Measurements from ENCODE around the gene AKNA.

Gene AKNA

DNA sequence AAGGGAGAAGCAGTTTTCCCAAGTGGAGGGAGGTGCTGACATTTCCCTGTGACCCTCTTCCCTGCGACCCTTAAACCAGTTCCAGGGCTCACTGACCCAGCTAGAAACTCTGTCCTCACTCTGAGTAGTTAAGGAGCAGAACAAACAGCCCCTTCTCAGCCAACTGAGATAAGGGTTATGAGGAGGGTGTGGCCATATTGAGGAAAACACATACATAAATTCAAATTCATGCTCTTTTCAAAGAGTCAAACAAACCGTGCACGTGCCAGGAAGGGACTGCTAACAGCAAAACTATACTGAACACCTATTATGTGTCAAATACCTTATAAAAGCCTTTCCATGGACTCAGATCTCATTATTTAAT lies 4.9 kb upstream of the AKNA start:
- no peak for DNase-seq

DNA sequence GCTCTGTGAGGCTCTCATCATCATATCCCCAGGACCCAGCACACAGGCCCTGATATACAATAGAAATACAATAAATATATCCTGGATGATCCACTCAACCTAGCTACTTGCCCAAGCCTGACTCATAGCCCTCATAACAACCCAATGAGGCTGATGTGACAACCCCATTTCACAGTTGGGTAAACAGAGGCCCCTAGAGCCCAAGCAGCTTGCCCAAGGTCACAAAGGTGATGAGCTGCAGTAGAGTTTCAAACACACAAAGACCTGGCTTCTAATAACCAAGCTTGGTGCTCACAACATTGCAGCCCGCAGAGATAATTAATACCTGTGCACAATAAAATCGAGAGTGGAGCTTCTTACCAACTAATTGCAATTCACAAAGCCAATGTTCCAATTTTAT lies 3.2 kb upstream of the AKNA start:
- DNase-seq, result peak; percentile 69

DNA sequence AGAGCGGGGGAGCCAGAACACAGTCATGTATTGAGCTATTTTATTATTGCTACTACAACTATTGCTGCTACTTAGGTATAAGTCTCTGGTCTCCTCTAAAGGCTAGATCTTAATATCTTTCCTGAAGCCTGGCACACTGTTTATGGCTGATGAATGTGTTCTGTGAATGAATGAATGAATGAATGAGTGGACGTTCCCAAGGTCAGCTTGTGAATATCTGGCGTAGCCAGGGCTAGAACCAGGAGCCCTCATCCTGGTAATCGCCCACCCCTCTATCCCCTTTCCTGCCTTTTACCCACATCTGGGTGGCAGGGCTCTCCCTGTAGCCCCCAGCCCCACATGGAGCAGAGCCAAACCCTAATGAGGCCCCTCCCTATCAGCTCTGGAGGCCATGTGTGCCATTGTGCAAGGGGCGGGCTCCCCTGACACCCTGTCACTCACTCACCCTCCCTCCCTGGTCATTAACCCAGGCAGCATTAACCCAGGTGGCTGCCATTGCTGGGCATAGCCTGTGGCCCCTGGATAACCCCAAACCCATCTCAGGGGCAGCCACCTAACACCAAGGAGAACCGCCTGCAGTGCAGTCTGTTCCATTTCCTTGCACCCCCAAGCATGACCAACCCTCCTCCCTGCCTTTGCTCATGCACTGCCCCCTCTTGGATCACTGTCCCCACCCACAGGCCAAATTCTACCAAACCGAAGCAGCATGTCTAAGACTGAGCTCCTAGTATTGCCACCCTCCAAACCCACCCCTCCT lies 2.0 kb upstream of the AKNA start:
- no peak for DNase-seq

DNA sequence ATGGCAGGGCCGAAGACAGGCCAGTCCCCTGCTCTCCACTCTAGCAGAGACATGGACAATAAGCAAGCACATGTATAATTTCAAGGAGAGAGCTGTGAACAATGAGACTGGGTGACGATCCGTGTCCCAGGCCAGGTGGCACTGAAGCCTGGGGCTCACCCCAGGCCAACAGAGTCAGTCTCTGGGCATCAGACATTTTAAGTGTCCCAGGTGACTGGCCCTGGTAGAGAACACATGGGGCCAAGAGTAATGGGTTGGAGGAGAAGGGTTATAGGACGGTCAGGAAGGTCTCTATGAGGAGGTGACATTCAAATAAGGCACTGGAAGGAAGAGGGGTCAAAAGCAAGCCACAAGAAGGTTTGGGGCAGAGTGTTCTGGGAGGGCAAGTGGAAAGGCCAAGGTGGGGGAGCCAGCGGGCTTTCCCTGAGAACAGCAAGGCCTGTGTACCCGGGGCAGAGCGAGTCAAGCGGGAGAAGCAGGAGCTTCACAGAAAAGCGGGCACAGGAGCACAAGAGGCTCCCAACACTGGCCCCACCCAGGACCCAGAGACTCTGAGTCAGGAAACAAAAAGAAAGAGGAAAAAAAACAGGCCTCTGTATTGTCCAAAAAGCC lies 1.1 kb upstream of the AKNA start:
- DNase-seq, result no peak

DNA sequence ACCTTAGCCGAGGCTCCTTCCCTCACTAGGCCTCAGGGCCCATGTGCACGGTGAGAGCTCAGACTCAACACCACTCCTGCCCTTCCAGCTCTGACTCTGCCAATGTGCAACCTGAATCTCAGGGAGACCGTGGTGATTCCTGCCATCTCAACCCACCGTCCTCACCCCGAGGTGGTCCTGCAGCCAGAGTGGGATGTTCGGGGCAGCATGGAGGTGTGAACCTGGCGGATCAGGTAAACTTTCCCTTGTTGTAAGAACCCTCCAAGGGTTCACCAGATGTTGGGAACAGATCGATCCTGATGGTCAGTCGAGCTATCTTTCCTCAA lies 538 bp upstream of the AKNA start:
- DNase-seq, result no peak

DNA sequence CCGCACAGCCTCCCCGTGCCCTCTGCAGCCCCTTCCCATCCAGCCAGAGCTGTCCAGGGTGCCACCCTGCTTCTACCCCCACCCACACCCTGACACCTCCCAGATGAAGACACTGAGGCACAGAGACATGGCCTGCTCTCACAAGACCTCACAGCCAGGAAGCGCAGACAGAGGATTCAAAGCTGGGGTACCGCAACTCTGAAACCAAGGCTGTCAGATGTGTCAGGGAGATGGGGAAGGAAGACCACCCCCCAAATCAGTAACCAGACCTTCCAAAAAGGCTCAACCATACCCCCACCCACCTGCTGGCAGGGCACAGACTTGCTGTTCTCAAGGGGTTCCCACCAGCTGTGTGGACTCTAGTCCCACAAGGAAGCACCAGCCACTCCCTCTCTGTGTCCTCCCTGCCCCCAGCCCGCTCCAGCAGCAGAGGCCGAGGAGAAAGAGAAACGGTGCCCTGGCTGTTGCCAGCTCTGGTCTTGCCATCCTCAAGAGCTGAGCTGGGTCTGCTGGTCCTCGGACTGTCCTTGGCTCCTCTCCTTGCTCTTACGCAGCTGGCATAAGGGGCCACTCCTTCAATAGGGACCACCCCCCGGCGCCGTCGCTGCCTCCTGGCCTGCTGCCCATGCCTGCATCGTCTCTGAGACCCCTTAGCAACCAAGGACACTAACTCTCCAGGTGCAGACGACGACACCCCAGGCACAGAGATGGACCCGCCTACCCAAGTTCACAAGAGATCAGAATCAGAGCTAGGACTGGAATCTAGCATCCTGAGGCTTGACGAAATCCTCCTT lies 699 bp downstream of the AKNA start:
- DNase-seq, result no peak

DNA sequence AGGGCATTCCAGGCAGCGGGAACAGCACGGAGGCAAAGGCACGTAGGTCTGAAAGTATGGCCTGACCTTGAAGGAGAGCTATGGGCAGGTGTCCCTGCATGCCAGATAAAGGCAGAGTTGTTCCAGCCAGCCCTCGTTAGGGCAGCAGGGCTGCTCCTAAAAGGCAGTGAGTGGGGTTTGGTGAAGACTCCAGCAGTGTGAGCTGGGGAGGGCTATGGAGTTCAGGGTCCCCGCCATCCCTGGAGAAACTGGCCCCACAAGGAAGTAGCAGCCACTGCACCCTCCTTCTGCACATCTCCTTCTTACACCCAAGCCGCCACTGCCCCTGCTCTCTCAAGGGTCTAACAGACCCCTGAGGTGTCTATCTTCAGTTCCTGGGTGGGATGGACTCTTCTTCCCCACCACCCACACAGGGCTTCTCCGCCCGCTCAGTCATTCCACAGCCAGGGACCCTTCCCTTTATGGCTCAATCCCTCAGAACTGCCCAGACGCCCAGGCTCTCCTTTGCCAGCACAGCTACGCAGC lies 1.4 kb downstream of the AKNA start:
- DNase-seq, result no peak

DNA sequence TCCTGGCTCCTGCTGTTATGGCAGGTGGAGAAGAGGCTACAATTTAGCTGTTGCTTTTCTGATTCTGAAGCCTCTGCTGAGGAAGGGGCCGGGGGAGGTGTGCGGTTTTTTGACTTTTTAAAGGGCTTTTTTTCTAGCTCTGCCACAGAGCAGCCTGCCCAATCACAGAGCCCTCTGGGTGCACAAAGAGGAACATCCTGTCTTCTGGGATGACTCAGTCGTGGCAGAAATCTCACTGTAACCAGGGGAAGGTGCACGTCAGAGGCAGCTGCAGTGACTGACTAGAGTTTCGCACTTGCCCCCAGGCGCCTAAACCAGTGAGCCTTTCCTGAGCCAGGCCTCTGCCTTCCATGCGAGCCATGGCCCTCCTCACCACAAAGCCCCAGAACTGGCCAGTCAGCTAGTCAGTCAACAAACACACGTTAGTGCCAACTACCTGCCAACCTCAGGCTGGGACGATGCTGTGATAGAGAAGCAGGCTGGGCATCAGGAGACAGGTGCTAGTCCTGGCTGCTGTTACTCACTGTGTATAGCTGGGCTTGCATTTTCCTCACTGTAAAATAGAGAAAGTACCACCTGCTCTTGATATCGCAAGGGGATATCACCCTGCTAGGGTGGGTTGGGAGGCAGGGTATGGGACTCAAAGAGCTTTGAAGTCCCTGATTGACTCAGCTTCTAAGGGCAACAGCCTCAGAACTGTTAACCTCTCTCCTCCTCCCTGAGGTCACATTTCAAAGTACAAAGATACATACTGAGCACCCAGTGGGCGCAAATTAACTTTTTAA lies 2.2 kb downstream of the AKNA start:
- no peak for DNase-seq

DNA sequence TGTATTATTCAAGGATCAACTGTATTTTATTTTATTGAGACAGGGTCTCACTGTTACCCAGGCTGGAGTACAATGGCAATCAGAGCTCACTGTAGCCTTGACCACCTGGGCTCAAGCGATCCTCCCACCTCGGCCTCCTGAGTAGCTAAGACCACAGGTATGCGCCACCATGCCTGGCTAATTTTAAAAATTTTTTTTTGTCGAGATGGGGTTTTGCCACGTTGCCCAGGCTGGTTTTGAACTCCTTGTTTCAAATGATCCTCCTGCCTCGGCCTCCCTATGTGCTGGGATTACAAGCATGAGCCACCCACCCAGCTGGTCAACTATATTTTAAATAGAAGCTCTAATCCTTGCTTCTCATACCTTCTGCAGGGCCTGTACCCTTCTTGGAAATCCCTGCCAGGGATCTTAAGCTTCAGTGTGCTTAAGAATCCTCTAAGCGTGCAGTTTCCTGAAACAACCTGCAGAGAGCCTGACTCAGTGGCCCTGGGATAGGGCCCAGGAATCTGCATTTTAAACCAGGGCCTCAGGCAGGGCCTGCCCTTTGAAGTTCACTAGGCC lies 2.9 kb downstream of the AKNA start:
- DNase-seq, result no peak

DNA sequence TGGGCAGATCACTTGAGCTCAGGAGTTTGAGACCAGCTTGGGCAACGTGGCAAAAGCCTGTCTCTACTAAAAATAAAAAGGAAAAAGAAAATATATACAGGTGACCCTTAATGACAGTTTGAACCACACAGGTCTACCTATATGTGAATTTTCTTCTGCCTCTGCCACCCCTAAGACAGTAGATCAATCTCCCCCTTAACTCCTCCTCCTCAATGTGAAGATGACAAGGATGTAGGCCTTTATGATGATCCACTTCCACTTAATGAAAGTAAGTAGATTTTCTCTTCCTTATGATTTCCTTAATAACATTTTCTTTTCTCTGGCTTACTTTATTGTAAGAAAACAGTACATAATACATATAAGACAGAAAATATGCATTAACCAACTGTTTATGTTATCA lies 3.4 kb downstream of the AKNA start:
- DNase-seq, result no peak

DNA sequence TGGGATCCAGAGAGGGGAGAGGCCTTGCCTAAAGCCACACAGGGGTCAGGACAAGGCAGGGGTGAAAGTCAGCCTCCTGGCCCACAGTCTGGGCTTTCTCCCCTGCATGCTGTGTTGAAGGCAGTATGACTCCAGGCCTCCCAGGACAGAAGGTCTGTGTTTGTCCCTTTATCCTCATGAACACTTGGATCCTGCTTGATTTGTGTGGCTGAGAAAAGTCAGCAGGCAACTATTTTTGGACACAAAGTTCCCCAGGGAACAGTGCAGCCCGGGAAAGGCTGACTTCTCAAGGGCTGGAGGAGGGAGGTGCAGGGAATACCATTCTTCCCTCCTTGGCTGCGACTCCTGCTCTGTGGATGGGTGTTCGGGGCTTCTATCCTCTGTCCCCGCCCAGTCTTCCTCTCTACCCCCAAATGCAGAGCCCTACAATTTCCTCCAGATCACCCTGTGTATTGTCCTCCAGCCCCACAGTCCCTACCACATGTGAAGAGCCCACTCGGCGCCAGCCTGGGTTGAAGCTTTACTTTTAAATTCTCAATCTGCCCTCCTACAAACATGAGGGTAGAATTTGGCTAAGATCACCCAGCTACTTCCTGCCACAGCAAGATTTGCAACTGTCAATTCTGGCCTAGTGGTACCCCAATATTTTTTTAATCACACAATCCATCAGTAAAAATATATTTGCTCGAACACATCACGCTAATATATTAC lies 4.1 kb downstream of the AKNA start:
- DNase-seq, result no peak

DNA sequence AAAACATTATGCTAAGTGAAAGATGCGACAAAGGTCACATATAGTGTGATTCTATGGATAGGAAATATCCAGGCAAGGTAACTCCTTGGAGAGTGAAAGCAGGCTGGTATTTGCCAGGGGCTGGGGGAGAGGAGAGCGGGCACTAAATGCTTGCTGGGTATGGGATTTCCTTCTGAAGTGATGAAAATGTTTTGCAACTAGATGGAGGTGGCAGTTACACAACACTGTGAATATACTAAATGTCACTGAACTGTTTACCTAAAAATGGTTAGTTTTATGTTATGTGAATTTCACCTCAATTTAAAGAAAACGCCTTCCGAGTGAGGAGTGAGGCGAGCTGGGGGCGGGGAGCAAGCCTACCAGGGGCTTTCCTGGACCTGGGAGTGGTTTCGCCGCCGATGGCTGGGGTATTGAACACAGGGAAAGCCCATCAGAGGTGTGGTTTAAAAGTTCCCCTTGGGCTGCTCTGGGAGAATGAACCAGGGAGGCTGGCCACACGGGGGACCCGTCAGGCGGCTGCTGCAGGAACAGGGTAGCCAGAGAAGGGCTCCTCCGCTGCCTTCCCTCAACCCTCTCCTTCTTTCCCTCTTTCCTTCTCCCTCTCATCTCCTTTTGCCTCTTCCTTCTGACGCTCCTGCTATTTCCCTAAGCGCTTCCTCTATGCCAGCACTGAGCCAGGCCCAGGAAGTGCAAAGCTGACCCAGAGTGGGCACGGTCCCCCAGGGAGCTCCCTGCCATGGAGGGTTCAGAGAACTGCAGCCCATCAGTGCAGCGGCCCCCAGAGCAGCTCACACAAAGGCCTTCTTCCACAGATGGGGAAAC lies 4.9 kb downstream of the AKNA start:
- no peak for DNase-seq

DNA sequence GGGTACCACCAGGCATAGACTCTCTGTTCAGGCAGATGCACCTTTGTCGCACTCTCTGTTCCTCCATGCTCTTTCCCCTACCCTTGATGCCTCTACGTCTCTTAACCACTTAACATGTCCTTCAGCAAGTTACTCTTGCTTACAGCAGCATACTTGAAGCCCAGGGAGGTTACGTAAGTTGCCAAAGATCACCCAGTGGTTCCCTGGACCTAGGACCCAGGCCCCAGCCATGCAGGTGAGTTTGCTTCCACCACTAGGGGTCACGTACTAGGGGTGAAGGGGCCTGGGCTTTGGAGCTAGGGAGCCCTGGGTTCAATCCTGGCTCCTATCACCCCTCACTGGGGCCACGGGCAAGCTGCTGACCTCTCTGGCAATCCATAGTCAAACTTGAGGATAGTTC lies 8.9 kb downstream of the AKNA start:
- DNase-seq, result no peak

DNA sequence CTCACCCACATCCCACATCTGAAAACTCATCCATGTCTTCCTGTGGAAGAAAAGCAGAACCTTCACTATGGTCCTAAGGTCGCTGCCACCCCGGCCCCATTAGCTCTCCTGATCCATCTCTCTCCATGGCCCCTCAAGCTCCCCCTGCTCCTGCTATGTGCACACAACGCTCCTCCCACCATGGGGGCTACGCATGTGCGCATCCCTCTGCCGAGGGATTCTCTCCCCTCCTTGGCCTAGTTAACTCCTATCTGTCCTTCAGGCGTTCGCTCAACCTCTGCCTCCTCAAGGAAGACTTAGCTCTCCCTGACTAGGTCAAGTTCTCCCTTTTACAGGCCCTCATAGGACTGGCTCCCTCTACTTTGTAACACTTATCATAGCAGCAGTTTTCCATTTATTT lies 9.8 kb downstream of the AKNA start:
- DNase-seq, result no peak

DNA sequence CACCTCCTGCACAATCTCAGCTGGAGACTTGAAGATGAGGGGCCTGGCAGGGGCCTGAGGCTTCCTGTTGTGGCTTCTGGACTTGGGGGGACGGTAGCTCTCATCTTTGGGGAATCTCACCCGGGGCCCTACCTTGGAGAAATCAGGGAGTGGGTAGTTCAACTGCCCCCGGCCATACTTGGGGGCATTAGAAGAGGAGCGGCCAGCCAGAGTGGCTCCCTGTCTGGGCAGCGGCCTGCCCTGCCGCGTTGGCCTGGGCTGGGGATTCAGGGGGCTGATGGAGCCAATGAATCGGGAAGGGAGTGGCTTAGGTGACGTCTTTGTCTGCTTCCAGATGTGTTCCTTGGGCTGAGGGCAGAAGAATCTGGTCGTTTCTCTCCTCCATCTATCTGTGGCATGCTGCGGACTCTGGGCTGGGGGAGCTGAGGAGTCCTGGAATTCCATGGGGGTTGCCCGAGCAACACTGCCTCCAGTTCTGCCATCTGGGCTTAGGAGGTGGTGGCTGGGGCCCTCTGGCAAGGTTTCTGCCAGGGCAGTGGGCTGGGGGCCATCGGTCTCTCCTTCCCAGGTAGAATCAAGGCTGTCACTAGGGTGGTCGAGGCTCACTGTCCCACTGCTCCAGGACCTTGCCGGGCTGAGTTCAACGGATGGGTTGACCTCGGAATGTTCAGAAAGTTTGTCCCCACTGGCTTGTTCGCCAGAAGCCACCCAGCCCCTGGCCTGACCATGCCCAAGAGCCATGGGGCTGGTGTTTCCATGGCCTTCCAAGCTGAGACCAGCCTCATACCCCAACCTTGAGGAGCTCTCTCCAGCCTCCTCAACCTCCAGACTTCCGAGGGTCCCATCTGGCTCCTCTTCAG lies 11.0 kb downstream of the AKNA start:
- no peak for DNase-seq

DNA sequence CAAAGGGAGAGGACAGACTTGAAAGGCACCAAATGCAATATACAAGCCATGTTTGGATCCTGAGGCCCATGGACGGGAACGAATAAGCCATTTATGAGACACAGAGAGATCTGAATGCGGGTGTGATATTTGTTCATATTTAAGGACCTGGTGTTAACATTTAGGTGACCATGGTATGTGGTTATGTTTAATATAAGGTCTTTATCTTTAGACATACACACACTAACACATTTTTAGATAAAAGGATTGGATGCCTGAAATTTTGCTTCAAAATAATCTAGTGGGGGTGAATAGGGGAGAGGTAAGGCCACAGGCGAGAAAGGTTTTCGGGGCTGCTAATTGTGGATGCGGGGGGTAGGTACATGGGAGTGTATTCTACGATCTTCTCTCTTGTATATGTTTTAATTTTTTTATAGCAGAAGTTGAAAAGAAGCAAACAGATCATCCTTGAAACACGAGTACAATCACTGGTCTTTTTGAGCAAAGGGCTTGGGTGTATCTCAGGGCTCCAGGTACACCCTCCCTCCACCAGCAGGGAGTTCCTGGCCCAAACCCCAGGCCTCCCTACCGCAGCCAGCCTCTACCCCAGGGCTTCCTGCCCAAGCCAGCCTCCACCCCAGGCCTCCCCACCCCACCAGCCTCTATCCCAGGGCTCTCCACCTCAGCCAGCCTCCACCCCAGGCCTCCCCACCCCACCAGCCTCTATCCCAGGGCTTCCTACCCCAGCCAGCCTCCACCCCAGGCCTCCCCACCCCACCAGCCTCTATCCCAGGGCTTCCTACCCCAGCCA lies 12.2 kb downstream of the AKNA start:
- DNase-seq, result no peak

DNA sequence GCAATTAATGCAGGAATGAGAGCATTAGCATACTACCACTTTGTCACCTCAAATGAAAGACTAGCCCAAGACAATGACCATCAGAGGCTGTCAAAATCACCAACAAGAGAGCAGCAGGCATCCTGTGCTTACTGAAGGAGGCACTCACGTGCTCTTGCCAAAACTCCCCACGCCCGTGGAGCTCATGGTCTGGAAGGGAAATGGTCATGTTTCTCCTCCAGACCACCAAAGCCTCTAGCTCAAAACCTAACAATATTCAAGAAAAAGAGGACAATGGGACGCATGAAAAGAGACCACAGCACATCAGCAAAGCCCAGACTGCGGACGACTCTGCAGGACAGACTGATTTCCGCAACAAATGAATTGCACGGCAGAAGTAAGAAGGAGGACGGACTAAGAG lies 12.8 kb downstream of the AKNA start:
- no peak for DNase-seq

DNA sequence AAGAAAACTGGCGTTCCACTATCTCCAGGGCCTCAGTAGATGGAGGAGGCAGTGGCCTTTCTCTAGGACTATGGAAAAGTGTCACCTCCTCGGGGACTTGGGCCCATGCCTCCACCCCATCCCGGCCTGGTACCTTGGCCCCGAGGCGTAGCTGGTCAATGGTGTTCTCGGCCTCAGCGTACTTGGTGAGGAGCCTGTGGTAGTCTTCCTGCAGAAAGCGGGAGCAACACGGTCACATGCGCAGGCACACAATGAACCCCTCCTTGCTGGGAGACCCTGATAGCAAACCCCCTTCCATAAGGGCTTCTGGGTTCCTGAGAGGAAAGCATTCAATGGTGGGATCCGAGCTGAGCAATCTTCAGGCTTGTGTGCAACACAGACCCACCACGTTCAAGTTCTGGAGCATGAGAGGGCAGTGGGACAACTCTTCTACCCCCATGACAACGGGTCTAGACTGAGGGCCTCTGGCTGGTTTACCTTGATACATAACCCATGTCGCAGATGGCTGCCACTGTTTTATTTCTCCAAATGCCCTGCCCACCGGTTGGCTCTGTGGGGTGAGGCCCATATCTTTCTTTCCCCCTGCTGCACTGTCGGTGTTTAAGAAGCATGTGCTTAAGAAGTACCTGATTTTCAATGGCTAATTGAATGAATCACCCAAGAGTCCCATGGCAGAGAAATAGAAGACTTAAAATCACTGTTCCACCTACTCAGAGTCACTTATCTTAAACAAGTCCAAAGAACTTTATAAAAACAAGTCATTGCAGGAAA lies 13.6 kb downstream of the AKNA start:
- no peak for DNase-seq

Measured in NCI-H1417 treated with DMSO at 0.1 percent for 48 hours (cell line).